Effector memory CD4-positive, alpha-beta T cell (primary cell): Measurements from ENCODE around the gene GNB3.

Experiments
- DNase-seq, 3 donors: peaks; one replicate each; pipeline ENCODE4 v3.0.0-alpha.2; 2020
- H3K27ac ChIP-seq: 2 replicates; pipeline ENCODE4 v1.7.0; 2013; ENCODE audit warnings: mild to moderate bottlenecking, low read length, moderate library complexity; ENCODE audit not compliant: insufficient read depth, poor library complexity, severe bottlenecking
- H3K27me3 ChIP-seq: replicated peaks from 2 replicates; pipeline ENCODE4 v1.7.0; 2013; ENCODE audit warnings: mild to moderate bottlenecking, low read length; ENCODE audit not compliant: insufficient read depth, control insufficient read depth, poor library complexity, severe bottlenecking
- H3K36me3 ChIP-seq: 2 replicates; pipeline ENCODE4 v1.7.0; 2013; ENCODE audit warnings: mild to moderate bottlenecking, low read length, moderate library complexity; ENCODE audit not compliant: control insufficient read depth, insufficient read depth
- H3K4me1 ChIP-seq: 2 replicates; pipeline ENCODE4 v1.7.0; 2013; ENCODE audit warnings: low read length, mild to moderate bottlenecking; ENCODE audit not compliant: control insufficient read depth, insufficient read depth, poor library complexity, severe bottlenecking
- H3K4me3 ChIP-seq: 2 replicates; pipeline ENCODE4 v1.7.0; 2013; ENCODE audit warnings: low read length, low read depth, mild to moderate bottlenecking; ENCODE audit not compliant: insufficient read depth, poor library complexity, severe bottlenecking
- H3K9me3 ChIP-seq: 2 replicates; pipeline ENCODE4 v1.7.0; 2013; ENCODE audit warnings: mild to moderate bottlenecking, low read length, moderate library complexity; ENCODE audit not compliant: control insufficient read depth
- total RNA-seq, 3 donors: gene quantifications; one replicate each; lab custom pipeline; 2026; lab: John Stamatoyannopoulos, UW

The GNB3 gene
- 0.58 to 1.4 (median 0.69) reads per million in 3 donors for total RNA-seq

- no peaks in the 10 kb centered on the region for H3K36me3 ChIP-seq
- no peaks in the 10 kb centered on the region for H3K4me1 ChIP-seq
- no peaks in the 10 kb centered on the region for H3K9me3 ChIP-seq
- H3K27me3 ChIP-seq: no peaks in the 10 kb centered on the region
- DNase-seq: no peak
- H3K27ac ChIP-seq: no peak within 1 kb of the TSS
- H3K4me3 ChIP-seq: no peak within 1 kb of the TSS
These were observed at the start of gene GNB3 for GRCh38 chr12:6840761-6841515. Gene GNB3 (plus strand): TSS chr12:6840925. CDS start chr12:6841288, 363 bp downstream.

- H3K9me3 ChIP-seq: no peaks in the 10 kb centered on the region
- DNase-seq: peak in 1 of 3 donors; percentile 21
- H3K27ac ChIP-seq: peak overlapping the region; percentile 80
- H3K27me3 ChIP-seq: no peaks in the 10 kb centered on the region
- H3K36me3 ChIP-seq: peaks cover 22% of the 10 kb centered on the region
- H3K4me1 ChIP-seq: peaks cover 33% of the 10 kb centered on the region
- peak overlapping the region; percentile 73 for H3K4me3 ChIP-seq
These were observed 48.7 kb upstream of the GNB3 start for GRCh38 chr12:6791931-6792520.

- peak in 1 of 3 donors; percentile 39 for DNase-seq
- no peaks in the 10 kb centered on the region for H3K27me3 ChIP-seq
- H3K4me3 ChIP-seq: peak overlapping the region; percentile 73
- peaks cover 27% of the 10 kb centered on the region for H3K4me1 ChIP-seq
- peak overlapping the region; percentile 80 for H3K27ac ChIP-seq
- H3K9me3 ChIP-seq: no peaks in the 10 kb centered on the region
- peaks cover 28% of the 10 kb centered on the region for H3K36me3 ChIP-seq
These were observed 48.1 kb upstream of the GNB3 start for GRCh38 chr12:6792522-6793201.

- peaks cover 46% of the 10 kb centered on the region for H3K36me3 ChIP-seq
- no peaks in the 10 kb centered on the region for H3K27me3 ChIP-seq
- H3K9me3 ChIP-seq: no peaks in the 10 kb centered on the region
- H3K27ac ChIP-seq: no peak overlapping the region
- H3K4me1 ChIP-seq: peaks cover 14% of the 10 kb centered on the region
- H3K4me3 ChIP-seq: no peak overlapping the region
- DNase-seq: no peak
These were observed 45.6 kb upstream of the GNB3 start for GRCh38 chr12:6795088-6795487.

GRCh38 chr12:6796576-6796975, 44.1 kb upstream of the GNB3 start:
- H3K36me3 ChIP-seq: peaks cover 52% of the 10 kb centered on the region
- no peaks in the 10 kb centered on the region for H3K27me3 ChIP-seq
- H3K4me3 ChIP-seq: no peak overlapping the region
- no peak for DNase-seq
- no peak overlapping the region for H3K27ac ChIP-seq
- H3K4me1 ChIP-seq: peaks cover 14% of the 10 kb centered on the region
- no peaks in the 10 kb centered on the region for H3K9me3 ChIP-seq

GRCh38 chr12:6799147-6799546, 41.6 kb upstream of the GNB3 start:
- Histone ChIP-seq H3K4me1 (no peaks in the 10 kb centered on the region), H3K27ac (no peak overlapping the region), H3K27me3 (no peaks in the 10 kb centered on the region), H3K36me3 (peaks cover 66% of the 10 kb centered on the region), H3K4me3 (no peak overlapping the region), H3K9me3 (no peaks in the 10 kb centered on the region)
- DNase-seq: no peak

GRCh38 chr12:6807170-6807569, 33.6 kb upstream of the GNB3 start:
- no peak for DNase-seq
- H3K27me3 ChIP-seq: no peaks in the 10 kb centered on the region
- H3K9me3 ChIP-seq: no peaks in the 10 kb centered on the region
- no peak overlapping the region for H3K27ac ChIP-seq
- peaks cover 33% of the 10 kb centered on the region for H3K36me3 ChIP-seq
- H3K4me1 ChIP-seq: no peaks in the 10 kb centered on the region
- H3K4me3 ChIP-seq: no peak overlapping the region

GRCh38 chr12:6809056-6809455, 31.7 kb upstream of the GNB3 start:
- no peaks in the 10 kb centered on the region for H3K9me3 ChIP-seq
- no peaks in the 10 kb centered on the region for H3K4me1 ChIP-seq
- H3K27ac ChIP-seq: no peak overlapping the region
- no peak overlapping the region for H3K4me3 ChIP-seq
- peaks cover 22% of the 10 kb centered on the region for H3K36me3 ChIP-seq
- DNase-seq: no peak
- no peaks in the 10 kb centered on the region for H3K27me3 ChIP-seq

GRCh38 chr12:6810758-6811157, 30.0 kb upstream of the GNB3 start:
- no peaks in the 10 kb centered on the region for H3K4me1 ChIP-seq
- peaks cover 31% of the 10 kb centered on the region for H3K36me3 ChIP-seq
- no peak overlapping the region for H3K4me3 ChIP-seq
- H3K27ac ChIP-seq: no peak overlapping the region
- no peaks in the 10 kb centered on the region for H3K9me3 ChIP-seq
- no peak for DNase-seq
- H3K27me3 ChIP-seq: no peaks in the 10 kb centered on the region

- no peak for DNase-seq
- no peak overlapping the region for H3K4me3 ChIP-seq
- H3K27ac ChIP-seq: no peak overlapping the region
- no peaks in the 10 kb centered on the region for H3K4me1 ChIP-seq
- peaks cover 44% of the 10 kb centered on the region for H3K36me3 ChIP-seq
- no peaks in the 10 kb centered on the region for H3K9me3 ChIP-seq
- no peaks in the 10 kb centered on the region for H3K27me3 ChIP-seq
These were observed 27.4 kb upstream of the GNB3 start for GRCh38 chr12:6813363-6813762.
